GM18502 (cell line): ENCODE results near the gene UBL7.

Experiments used
- ATAC-seq: cut with Tn5 transposase; IDR thresholded peaks from one replicate; pipeline ENCODE4 v1.9.1; 2021; ENCODE audit warnings: mild to moderate bottlenecking; ENCODE audit not compliant: unreplicated experiment, poor library complexity

UBL7 gene

GRCh38 chr15:74425630-74426029 lies 35.3 kb downstream of the UBL7 start:
- no peak for ATAC-seq

DNA sequence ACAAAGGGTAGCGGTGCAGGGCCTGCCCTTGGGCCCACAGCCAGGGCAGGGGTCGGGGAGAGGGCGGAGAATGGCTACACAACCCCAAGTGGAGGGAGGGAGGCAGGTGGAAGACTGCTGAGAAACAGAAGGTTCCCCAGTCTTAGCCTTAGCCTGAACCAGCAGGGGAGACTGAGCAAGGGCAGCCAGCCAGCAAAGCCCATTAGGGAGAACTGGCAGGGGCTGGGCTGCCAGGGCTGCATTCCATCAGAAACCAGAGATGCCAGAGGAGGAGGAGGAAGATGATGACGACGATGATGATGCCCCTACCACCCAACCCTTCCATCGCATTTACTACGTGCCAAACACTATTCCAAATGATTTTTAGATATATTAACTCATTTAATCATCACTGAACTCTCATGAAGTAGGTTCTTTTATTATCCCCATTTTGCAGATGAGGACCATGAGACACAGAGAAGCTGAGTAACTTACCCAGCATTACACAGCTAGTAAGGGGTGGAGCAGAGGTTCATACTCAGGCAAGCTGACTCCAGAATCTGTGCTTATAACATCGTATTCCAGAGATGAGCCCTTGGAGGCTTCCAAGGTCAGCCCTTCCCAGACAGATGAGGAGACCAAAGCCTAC lies 35.9 kb downstream of the UBL7 start:
- ATAC-seq, result no peak

DNA sequence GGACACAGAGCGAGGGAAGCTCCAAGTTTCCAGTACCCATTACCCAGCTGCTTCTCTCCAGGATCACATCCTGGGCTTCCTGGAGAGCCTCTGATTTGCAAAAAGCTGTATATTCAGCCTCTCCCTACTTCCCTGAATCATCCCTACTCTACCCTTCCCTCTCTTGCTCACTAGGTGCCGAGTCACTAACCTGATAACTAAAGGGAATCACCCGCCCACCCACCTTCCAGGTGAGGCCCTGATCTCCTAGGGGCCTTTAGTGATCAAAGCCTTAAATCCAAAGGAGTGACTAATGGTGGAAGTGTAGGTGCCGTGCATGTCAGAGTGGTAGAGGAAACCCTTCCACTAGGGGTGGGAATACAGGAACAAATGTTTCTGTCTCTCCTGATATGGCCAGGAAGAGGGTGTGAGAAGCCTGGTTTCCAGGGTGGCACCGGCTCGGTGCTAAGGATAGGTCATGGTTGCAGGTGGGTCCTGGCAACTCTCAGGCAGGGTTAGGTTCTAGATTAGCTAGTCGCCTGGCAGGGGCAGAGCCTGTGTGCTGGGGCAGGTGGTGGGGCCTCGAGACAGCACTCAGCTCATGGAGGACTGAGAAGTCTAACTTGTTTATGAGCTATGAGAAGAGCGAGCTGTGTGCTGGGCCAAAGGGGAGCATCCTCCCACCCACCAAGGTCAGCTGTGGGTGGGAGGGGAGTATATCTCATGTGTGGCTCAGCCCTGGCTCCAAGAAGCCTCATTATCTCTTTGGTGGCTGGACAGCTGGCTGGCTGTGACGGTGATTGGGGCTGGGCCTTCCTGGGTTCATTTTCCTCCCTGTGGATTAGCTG lies 37.3 kb downstream of the UBL7 start:
- no peak for ATAC-seq

GRCh38 chr15:74422652-74423430 lies 38.1 kb downstream of the UBL7 start:
- no peak for ATAC-seq

- no peak for ATAC-seq
These were observed 38.7 kb downstream of the UBL7 start for GRCh38 chr15:74422265-74422651.

DNA sequence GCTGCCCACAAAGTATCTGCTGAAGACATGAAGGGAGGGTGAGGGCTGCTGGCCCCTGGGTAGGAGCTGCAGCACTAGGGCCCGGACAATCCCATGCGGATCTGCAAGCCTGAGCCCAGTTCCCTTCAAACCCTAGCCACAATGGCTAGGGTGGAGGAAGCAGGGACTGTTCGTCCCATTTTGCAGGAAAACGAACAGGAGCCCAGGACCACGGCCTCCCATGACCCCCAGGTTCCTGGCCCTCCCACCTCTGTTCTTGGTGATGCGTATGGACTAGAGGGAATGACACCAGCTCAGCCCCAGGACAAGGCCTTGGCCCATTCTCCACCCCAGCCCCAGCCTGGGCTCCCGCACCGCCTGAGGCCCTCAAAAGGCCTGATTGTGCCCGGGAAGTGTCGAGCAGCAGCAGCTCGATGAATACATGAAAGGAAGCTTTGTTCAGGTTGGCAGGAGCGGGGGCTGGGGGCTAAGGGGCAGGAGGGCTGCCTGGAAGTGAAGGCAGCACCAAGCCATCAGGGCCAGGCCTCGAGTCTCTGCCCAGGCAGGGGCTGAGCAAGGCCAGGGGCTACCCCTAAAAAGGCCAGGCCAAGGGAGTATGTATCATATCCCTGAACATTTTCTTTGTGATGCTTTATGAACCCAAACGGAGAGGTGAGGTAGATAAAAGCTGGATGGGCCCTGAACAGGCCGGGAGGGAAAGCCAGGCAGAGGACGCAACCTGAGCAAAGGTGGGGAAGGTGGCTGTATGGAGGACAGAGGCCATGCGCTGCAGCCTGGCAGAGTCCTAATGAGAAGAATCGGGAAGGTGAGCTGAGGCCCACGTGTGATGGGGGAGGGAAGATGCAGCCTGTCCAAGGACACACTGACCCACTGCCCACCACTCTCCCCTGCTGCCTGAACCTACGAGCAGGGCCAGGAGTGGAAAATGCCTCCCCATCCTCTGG lies 39.4 kb downstream of the UBL7 start:
- ATAC-seq, result no peak

DNA sequence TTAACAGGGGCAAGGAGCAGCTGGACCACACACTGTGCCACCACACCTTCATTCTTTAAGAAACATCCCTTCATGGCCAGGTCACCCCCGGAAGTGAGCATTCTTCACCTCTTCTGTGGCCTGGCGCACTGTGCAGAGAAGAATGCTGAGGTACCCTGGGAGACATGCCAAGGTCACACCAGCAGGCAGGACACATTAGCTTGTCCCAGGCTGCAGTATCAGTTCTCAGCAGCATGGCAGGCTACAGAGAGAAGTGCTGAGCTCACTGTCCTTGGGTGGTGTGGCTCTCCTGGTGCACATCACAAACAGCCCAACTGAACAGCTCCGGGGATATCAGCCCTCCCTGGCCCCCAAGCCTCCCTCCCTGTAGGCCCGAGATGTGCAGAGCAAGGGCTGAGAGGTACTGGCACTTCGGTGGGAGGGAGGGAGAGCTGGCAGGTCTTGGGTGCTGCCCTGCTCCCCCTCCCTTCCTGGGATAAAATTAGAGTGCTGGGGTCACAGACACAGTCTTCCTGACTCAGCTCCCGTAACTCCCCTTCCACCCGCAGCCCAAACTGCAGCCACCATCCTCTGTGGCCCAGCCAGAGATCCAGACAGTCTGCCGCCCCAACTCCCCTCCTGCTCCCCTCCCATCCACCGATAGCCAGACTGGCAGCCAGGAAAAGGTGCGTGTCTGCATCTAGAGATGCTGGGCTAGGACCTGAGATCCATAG lies 40.6 kb downstream of the UBL7 start:
- ATAC-seq, result no peak

DNA sequence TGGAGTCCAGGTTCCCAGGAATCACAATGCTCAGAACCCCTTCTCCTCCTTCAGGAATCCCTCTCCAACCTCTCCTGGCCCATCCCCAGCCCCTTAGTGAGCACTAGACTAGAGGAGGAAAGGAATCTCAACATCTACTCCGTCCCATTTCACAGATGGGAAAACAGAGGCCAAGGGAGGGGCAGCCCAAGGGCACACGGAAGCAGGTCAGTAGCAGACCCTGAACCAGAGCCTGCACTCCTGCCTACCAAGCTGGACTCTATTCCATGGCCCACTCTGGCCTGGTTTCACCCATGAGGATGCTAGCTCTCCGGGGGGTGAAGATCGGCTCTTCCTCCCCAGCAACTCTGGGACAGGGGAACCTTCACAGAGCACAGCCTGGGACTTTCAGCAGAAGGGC lies 41.5 kb downstream of the UBL7 start:
- no peak for ATAC-seq

- no peak for ATAC-seq
These were observed 42.2 kb downstream of the UBL7 start for GRCh38 chr15:74418575-74419338.

DNA sequence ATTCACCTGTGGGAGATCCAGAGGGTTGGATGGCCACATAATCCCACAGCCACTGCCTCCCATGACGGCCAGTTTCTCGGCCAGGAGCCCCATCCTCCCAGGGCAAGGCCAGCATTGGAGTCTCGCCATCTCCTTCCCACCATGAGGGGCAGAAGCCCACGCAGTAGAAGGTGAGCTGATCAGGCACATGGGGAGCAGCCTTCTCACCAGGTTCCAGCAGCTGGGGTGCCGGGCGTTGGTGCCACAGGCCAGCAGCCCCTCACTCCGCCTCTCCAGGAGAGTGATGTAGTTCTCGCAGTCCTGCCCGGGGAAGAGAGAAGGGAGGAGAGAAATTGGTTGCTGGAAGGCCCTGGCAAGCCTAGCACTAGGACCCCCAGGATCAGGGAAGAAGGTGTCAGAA lies 43.3 kb downstream of the UBL7 start:
- no peak for ATAC-seq

DNA sequence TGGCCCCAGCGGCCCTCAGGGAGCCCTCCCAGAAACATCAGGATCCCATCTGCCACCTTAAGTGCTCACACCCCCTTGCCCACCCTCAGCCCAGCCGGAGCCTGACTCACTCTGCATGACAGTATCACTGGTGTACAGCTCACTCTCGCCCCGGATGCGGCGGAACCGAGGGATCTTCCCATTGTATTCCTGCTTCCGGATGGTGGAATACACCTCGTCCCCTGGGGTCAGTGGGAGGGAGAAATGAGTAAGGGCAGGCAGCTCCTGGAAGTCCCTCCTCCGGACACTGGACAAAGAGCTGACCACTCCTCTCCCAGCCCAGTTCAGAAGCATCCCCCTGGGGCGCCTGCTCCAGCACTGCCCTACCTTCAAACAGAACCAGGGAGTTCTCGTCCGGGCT lies 43.7 kb downstream of the UBL7 start:
- no peak for ATAC-seq

- ATAC-seq, result no peak
These were observed 44.7 kb downstream of the UBL7 start for GRCh38 chr15:74415966-74416916.

- no peak for ATAC-seq
These were observed 46.2 kb downstream of the UBL7 start for GRCh38 chr15:74414603-74415338.

- ATAC-seq, result no peak
These were observed 46.8 kb downstream of the UBL7 start for GRCh38 chr15:74414081-74414580.

GRCh38 chr15:74413350-74414080 lies 47.4 kb downstream of the UBL7 start:
- no peak for ATAC-seq

- no peak for ATAC-seq
These were observed 48.8 kb downstream of the UBL7 start for GRCh38 chr15:74412159-74412558.
